GM19397 (cell line): Measurements from ENCODE around the gene TRABD.
A peak's percentile ranks its signal among the peaks of the same experiment; 100 is the strongest.

Source experiments
- ATAC-seq: cut with Tn5 transposase; IDR thresholded peaks from one replicate; pipeline ENCODE4 v1.9.1; 2021; ENCODE audit warnings: mild to moderate bottlenecking, moderate library complexity; ENCODE audit not compliant: unreplicated experiment

The TRABD gene

DNA sequence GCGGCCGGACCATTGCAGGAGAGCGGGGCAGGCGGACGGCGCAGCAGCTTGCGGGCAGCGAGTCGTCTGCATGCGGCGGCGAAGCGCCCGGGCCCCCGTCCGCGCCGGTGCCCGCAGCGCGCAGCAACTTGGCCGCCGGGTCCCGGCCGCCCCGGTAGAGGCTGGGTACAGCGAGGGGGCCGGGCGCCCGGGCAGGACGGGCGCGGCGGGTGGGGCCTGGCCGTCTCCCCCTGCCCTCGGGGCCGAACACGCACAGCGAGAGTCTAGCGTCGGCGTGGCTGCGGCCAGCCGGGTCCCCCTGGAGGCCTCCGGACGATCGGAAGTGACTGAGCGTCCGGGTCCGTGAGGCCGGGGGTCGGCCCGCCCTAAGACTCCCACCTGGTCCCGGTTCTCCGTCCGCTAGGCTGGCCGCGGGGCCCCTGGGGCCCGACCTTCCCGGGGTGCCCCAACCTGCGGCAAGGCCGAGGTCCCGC, 775 bp upstream of the TRABD start:
- ATAC-seq, result no peak

DNA sequence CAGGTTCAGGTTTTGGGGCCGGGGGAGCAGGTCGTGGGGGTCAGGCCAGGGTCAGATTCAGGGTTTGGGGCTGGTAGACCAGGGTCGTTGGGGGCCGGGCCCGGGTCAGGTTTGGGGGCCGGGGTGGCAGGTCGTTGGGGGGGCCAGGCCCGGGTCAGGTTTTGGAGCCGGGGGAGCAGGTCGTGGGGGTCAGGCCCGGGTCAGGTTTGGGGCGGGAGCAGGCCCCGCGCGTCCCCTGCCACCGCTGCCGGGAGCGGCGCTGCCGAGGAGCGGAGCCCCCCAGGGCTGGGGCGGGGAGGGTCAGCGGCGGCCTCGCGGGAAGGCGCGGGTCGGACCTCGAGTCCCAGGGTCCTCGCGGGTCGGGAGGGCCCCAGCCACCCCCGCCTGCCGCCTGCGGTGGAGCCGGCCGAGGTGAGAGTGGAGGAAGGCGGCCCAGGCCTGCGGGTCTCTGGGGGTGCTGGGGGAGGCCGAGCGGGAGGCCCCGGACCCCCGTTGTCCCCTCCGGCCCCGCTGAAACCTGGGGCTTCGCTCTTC, 535 bp downstream of the TRABD start:
- no peak for ATAC-seq

DNA sequence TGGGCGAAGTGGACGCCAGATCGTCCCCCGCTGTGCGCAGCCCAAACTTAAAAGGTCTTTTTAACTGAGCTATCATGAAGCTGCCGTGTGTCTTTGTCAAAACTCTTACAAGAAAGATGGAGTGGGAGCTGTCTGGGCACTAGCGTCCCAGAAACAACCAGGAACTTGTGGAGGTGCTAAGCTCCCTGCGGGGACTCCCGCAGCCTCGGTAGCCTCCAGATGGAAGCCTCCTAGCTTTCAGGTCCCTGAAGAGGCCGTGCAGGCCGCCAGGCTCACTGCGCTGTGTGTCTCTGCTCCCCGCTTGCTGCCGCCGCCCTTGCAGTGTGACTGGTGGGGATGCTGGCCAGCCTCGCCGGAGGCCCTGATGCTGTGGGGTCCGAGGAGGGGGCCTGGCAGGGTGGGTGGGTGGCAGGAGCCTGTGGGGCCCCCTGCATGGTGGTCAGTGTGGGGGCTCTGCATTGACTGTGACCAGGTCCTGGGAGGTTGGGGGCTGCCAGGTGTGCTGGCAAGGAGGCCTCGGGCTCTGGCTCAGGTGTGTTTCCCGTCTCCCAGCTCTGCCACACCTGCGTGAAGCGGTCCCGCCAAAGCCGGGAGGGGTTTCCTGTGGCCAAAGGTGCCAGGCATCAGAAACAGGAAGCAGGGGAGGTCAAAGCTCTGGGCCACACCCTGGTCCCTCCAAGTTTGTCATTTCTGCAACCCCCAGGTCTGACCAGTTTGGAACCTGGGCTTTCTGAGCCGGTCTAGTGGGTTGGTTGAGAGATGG, 1.2 kb downstream of the TRABD start:
- ATAC-seq, result no peak

DNA sequence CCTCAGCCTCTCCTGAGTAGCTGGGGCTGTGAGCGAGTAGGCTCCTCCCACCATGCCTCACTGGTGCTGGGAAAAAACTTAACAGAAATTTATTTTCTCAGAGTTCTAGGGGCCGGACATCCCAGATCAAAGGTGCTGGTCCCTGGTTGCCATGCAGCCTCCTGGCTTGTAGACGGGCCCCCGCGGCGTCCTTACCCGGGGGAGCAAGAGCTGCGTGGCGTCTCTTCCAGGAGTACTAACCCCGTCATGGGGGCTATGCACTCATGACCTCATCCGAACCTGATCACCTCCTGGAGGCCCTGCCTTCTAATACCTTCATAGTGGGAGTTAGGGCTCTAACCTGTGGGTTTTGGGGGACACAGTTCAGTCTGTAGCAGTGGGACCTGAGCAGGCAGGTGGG, 2.6 kb downstream of the TRABD start:
- no peak for ATAC-seq

DNA sequence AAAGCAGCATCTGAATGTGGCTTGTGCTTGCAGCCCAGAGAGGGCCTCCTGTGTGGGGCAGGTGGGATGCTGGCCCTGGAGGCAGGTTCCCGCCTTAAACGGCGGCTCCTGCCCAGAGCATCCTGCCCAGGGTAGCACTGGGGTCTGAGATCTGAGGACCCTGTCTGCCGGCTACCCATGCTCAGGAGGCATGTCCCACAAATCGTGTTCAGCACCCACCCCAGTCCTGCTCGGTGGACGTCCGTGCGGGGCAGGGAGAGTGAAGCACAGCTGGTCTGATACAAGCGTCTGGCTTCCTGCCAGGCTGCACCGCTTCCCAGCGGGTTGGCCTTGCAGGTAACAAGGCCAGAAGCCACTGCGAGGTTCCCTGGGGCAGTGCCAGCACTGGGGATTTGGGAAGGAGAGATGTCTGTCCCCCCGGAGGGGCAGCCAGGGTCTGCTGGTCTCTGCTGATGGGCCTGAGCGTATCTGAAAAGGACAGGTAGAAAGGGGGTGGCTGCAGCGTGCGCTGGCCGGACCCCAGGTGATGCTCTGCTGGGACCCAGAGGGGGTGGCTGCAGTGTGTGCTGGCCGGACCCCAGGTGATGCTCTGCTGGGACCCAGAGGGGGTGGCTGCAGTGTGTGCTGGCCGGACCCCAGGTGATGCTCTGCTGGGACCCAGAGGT, 3.6 kb downstream of the TRABD start:
- ATAC-seq, result no peak

DNA sequence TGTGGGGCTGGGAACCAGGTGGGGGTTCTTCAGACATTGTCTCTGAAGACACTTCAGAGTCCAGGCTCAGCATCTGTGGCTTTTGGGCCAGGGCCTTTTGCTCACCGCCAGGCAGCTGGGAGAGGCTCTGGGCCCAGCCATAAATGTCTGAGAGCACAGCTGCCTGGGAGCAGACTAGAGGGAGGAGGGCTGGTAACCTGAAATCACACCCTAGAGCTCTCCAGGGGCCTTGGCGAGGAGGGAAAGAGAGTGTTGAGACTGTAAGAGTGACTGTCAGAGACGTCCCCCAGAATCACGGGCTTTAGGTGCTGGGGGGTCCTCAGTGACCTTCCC, 4.1 kb downstream of the TRABD start:
- ATAC-seq, result no peak

DNA sequence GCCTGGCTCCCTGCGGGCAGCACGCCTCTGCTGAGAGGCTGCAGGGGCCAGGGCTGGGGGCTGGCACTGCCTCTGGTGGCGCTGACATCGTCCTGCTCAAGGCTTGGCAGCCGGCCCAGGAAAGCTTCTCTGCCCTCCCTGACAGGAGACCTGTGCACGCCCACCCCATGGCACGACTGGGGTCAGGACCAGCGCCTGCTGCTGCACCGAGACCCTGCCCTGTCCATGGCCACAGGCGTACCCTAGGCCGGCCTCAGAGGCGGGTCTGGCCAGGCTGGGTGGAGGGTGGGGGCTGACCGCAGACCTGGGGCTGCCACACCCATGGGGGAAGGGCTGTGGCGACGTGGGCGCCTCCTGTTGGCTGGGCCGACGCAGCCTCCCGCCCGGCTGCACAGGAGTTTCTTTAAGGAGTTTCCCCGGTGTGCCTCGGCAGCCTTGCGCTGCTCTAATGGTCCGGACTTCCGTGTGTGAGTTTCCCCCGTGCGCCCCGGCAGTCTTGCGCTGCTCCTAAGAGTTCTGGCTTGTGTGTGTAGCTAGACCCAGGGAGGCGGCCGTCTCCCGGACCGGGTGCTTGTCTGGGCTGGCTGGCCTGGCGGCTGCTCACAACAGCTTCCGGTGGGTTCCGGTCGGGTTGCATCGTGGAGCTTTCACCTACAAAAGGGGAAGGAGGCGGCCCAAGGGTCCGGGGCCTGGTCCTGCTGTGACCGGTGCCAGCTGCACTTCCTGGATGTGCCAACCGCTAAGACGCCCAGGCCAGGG, 4.6 kb downstream of the TRABD start:
- peak; percentile 40 for ATAC-seq

DNA sequence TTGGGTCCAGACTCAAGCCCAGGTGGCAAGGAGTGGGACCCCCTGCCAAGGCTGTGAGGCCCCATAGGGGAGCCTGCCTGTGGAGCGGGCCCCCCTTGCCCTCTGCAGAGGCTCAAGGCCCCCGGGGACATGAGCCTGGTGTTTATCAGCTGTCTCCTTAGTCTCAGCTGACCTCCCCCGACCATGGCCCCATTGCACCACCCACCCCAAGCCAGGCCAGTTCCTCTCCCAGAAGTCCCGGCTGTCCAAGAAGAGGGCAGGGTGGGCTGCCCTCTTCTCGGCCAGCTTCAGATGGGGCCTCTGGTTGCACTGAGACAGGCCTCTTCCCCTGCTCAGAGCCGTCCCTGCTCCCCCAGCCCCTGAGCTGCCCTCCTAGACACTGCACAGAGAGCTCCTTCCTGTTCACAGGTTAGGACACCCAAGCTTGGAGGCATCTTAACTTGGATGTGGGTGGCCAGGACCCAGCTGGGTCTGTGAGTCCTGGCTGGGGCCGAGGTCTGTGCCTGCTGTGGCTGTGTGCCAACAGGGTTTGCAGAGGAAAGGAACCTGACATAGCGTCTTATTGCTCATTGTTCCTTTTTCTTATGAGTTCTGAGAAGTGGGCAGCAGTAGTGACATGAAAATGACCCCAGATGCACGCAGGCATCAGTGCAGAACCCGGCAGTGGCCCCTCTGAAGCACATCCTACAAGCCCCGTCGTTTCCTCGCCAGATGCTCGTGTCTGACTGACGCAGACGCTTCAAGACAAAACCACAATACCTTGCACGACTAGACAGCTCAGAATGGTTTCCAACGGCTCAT, 5.4 kb downstream of the TRABD start:
- peak; percentile 15 for ATAC-seq

DNA sequence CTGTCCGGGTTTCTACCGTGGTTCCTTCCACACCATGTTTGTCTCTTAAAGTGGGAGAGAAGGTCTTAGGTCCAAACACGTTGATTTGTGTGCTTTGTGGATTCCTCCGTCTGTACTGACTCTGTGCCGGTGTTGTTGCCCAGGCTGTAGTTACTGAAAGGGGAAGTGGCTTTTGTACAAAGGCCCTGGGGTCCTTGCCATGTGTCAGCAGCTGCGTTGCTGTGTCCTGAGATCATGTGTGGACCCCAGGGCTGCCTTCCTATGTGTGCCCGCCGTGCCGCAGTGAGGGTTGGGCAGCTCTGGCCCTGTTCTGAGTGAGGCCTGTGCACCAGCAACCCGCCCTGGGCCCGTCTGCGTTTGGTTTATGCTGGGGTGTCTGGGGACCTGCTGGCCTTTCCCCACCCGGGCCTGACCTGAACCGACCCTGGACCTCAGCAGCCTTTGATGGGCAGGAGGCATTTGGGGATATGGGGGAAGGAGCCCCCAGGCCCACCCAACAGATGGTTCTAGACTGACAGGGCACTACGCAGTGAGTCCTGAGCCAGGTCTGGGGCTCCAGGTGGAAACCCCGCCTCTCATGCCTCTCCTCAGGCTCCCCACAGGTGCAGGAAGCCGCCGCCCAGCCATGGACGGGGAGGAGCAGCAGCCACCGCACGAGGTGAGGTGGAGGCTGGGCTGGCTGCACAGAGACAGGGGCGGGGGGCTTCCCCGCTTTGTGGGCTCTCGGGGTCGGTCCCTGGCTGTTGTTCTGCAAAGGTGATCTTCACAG, 6.9 kb downstream of the TRABD start:
- no peak for ATAC-seq

DNA sequence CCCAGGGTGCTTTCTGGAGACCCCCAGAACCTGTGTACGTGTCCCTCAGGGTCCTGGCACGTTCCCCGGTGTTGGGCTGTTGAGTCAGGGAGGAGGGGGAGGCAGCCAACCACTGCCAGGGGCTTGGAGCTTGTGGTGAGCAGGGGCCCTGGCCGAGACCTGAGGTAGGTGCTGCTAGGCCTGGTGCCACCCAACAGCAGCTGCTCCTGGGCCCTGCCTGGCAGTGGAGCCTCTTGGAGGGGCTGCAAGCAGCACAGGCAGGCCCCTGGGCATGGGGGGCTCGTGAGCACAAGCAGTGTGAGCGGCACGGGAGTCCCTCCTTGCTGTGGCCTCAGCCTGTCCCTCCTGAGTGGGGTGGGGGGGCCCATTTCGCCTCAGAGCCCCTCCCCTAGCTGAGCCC, 7.9 kb downstream of the TRABD start:
- ATAC-seq, result no peak

DNA sequence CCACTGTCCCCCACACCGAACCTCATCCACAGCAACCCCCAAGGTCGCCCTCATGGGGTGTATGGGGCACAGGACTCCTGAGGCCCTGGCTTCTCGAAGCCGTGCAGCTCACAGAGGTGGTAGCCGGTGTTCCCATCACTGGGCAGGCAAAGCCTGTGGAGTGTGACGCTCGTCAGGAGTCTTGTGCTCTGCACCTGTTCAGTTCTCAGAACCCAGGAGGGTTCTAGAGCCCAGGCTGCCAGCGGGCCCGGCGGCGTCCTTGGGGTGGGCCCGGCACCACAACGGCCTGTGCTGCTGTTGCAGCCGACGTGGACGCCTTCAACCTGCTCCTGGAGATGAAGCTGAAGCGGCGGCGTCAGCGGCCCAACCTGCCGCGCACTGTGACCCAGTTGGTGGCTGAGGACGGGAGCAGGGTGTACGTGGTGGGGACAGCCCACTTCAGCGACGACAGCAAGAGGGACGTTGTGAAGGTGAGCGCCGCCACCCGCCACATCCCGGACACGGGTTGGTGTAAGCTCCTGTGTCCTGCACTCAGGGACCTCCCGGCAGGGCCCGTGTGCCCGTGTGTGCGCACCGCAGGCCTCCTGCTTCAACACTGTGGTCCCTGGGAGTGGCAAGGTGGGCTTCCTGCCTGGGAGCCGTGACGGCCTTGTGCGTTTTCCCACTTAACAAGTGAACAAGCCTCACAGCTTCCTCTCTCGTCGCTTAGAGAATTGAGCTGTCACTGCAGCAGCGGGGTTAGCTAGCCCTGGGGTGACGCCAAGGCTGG, 8.5 kb downstream of the TRABD start:
- ATAC-seq, result no peak

DNA sequence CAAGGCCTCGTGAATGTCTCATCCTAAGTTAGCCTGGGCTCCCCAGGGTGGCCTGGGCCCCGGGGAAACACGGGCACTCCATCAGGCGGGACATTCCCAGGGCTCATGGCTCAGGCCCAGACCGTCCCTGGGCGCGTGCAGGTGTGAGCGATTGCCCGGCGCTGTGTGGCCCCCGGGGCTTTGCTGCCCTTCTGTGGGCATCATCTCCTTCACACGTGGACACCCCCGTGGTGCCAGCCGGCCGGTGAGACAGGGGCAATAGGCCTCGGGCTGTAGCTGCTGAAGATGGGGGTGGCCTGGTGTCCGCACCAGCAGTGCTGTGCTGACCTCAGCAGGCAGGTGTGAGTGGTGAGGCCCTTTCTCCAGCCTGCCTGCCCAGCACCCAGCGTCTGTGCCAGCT, 10.5 kb downstream of the TRABD start:
- no peak for ATAC-seq

DNA sequence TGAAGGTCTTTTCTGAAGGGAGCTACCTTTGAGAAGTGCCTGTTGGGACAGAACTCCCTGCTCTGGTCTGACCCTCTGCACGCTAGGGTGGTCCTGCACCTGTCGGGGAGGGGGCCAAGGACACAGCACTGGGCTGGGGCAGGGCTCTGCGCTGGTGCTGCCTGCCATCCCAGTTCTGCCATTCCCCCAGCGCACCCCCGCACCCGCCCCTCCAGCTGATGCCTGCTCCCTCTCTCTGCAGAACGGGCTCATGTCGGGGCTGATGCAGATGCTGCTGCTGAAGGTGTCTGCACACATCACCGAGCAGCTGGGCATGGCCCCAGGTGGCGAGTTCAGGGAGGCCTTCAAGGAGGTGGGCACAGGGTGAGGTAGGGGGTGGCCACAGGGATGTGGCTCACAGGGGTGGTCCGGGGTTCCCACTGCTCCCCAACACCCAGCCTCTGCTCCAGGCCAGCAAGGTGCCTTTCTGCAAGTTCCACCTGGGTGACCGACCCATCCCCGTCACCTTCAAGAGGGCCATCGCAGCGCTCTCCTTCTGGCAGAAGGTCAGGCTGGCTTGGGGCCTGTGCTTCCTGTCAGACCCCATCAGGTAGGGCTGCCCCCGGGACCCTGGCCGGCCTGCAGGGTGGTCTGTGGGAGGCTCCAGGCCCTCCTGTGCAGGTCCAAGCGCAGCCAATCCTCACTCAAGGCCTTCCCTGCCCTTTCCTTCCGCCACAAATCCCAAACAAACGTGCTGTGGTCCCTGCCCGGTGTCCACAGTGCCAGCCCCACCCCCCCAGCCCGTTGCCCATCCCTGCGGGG, 11.5 kb downstream of the TRABD start:
- no peak for ATAC-seq

DNA sequence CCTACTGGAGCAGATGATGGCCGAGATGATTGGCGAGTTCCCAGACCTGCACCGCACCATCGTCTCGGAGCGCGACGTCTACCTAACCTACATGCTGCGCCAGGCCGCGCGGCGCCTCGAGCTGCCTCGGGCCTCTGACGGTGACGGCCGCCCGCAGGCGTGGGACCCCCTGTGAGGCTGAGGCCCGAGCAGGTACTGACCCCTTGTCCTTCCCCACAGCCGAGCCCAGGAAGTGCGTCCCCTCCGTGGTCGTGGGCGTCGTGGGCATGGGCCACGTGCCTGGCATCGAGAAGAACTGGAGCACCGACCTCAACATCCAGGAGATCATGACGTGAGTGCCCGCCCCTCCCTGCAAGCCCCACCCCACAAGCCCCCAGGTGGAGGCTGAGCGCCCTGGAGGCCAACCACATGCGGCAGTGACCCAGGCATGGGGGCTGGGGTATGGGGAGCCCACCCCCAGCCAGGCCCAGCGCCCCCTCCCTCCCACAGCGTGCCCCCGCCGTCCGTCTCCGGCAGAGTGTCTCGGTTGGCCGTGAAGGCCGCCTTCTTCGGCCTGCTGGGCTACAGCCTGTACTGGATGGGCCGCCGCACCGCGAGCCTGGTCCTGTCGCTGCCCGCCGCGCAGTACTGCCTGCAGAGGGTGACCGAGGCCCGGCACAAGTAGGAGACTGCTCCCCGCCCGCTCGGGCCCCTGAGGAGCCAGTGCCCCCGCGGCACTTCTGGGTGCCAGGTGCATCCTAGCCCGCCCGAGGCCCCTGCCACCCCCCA, 12.3 kb downstream of the TRABD start:
- no peak for ATAC-seq

DNA sequence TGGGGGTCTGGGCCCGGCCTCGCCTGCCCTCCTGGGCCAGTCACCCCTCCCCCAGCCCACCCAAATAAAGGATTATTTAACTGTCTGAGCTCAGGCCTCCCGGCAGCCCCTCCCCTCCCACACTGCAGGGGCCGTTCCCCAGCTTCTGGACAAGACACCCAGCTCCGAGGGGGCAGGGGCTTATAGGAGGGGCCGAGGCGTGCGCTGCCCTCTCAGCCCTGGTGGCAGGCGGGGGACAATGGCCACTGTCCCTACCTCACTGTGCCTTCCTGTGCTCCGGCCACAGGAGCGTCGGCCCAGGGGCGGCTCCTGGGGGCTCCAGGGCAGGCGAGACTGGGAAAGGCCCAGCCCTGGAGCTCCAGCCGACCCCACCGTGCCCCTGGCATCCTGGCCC, 12.9 kb downstream of the TRABD start:
- ATAC-seq, result no peak

DNA sequence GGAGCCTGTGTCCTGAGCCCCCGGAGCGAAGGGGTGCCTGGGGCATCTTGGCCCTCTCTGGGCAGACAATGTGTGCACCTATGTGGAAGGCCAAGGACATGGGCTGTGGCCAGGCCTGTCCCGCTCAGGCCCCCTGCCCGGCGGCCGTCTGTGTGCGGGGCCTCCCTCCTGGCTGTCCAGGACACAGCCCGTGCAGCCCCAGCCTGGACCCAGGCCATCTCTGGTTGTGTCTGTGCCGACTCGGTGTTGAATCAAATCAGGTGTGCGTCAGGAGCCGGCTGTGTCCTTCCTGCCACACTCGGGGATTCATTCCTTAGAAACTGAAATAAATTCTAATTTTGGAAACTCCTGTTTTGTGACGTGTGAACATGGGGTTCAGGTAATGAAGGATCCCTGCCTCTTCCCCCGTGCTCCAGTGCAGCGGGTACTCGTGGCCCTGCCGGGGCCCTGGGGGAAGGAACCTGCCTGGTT, 13.6 kb downstream of the TRABD start:
- no peak for ATAC-seq

DNA sequence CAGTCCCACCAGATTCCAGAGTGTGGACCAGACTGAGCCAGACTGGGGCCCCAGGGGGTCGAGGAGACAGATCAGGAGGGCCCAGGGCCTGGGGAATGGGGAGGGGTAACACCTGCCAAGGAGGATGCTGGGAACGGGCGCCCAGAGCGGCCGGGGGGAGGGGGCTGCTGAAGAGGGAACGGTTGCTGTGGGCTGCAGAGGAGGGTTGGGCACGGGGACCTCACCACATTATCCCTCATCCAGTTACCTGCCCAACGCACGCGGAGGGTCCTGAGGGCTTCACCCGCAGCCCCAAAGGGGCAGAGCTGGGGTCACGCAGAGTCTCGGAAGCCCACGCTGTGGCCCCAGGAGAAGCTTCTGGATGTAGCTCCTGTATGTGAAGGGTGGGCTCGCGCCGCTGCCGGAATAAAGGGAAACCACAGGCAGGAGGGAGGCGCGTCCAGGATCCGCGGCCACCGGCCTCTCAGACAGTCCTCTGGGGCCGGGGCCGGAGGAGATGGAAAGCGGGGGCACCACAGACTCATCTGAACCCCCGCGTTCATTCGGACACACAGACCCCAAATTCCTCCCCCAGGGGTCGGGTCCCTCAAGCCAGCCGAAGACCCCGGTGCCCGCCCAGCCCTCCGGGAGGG, 14.2 kb downstream of the TRABD start:
- ATAC-seq, result no peak
